ENCODE data around the gene POFUT2.

POFUT2 gene

DNA sequence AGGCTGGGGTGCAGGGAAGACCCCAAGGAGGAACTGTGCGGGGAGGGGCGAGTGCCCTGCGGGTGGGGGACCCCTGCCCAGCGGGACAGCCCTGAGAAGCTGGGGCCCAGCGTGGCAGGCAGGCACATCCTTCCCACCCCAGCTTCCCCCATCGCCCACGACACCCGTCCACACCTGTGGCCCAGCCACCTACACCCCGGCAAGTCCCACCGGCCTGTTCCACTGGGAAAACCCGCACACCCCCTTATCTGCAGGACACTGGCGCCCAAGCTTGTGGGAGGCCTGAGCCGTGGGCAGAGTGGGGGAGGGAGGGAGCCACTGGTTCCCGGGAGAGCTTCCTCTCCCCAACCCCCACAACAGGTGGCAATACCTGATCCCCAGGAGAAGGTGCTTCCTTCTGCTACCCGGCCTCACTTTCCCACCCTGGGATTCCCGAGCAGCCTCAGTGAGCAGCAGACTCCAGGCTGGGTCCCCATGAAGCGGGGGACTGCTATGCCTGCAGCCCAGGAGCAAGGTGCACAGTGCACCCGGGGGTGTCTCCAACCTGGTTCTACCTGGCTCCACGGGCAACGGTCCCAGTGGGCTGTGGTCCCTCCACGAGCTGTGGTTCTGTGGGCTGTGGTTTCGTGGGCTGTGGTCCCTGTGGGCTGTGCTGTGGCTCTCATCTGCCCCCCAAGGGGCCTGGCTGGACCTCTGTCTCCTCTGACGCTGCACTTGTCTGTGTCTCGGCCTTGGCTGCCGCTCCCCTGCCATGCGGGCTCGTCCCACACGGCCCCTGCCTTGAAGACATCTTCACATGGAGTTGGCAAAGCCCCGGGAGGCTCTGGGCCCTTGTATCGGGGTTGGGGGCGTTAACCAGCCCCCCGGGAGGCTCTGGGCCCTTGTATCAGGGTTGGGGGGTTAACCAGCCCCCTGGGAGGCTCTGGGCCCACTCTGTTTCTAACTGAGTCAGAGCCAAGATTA, 37.8 kb upstream of the POFUT2 start:
- Histone ChIP-seq H3K36me3 (ENCODE audit: control insufficient read depth, insufficient read depth, low read length) (no peaks in the 10 kb centered on the region), H3K4me1 (ENCODE audit: control insufficient read depth, insufficient read depth, low read length) (peaks cover 33% of the 10 kb centered on the region), H3K4me3 (ENCODE audit: insufficient read depth, low read depth, low read length) (no peak overlapping the region), H3K27me3 (ENCODE audit: control insufficient read depth, insufficient read depth, low read length, poor library complexity, severe bottlenecking) (no peaks in the 10 kb centered on the region), H3K9me3 (ENCODE audit: control insufficient read depth, low read length) (no peaks in the 10 kb centered on the region), H3K27ac (ENCODE audit: insufficient read depth, low read depth, low read length, poor library complexity, severe bottlenecking) (no peak overlapping the region)
- WGBS, 2 experiments = 91 to 95% methylated on average over 31 to 32 of the region's 32 CpGs

DNA sequence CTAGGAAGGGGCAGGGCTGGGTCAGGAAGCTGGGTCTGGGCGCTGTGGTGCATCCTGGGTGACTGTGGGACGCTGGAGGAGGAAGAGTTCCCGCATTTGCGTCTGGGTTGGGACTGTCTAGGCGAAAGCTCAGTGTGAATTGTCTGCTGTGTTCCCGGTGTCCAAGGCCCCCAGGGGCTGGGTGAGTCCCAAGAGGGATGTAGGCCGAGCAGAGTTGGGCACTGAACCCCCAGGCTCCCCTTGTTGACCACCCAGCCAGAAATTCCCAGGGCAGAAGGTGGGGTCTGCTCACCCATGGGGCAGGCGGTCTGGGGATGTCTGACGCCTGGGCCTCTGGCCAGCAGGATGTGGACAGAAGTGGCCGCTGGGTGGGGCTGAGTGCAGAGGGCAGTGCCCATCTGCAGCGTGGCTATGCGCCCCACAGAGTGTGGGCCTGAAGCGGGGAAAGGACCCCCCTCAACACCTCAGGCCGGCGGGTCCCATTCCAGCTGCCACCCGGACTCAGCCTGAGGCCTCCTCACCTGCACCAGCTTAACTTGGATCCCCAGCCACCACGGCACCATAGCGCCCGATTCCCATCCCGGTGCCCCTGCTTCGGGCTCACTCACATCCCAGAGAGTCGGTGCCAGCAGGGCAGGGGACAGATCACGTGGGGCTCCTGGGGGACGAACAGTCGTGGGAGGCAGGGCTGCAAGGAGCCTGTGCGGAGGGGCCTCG, 37.0 kb upstream of the POFUT2 start:
- H3K4me3 ChIP-seq (ENCODE audit: insufficient read depth, low read depth, low read length) = no peak overlapping the region
- no peak overlapping the region for H3K27ac ChIP-seq (ENCODE audit: insufficient read depth, low read depth, low read length, poor library complexity, severe bottlenecking)
- no peaks in the 10 kb centered on the region for H3K27me3 ChIP-seq (ENCODE audit: control insufficient read depth, insufficient read depth, low read length, poor library complexity, severe bottlenecking)
- H3K4me1 ChIP-seq (ENCODE audit: control insufficient read depth, insufficient read depth, low read length) = peaks cover 25% of the 10 kb centered on the region
- WGBS, 2 experiments = 91 to 92% methylated on average over 27 of the region's 27 CpGs
- H3K36me3 ChIP-seq (ENCODE audit: control insufficient read depth, insufficient read depth, low read length) = no peaks in the 10 kb centered on the region
- no peaks in the 10 kb centered on the region for H3K9me3 ChIP-seq (ENCODE audit: control insufficient read depth, low read length)

GRCh38 chr21:45323487-45324311, 36.0 kb upstream of the POFUT2 start:
- no peak overlapping the region for H3K27ac ChIP-seq (ENCODE audit: insufficient read depth, low read depth, low read length, poor library complexity, severe bottlenecking)
- H3K9me3 ChIP-seq (ENCODE audit: control insufficient read depth, low read length) = no peaks in the 10 kb centered on the region
- H3K4me3 ChIP-seq (ENCODE audit: insufficient read depth, low read depth, low read length) = no peak overlapping the region
- no peaks in the 10 kb centered on the region for H3K36me3 ChIP-seq (ENCODE audit: control insufficient read depth, insufficient read depth, low read length)
- WGBS, 2 experiments = 66 to 71% methylated on average over 16 of the region's 16 CpGs
- H3K27me3 ChIP-seq (ENCODE audit: control insufficient read depth, insufficient read depth, low read length, poor library complexity, severe bottlenecking) = no peaks in the 10 kb centered on the region
- H3K4me1 ChIP-seq (ENCODE audit: control insufficient read depth, insufficient read depth, low read length) = peaks cover 18% of the 10 kb centered on the region

DNA sequence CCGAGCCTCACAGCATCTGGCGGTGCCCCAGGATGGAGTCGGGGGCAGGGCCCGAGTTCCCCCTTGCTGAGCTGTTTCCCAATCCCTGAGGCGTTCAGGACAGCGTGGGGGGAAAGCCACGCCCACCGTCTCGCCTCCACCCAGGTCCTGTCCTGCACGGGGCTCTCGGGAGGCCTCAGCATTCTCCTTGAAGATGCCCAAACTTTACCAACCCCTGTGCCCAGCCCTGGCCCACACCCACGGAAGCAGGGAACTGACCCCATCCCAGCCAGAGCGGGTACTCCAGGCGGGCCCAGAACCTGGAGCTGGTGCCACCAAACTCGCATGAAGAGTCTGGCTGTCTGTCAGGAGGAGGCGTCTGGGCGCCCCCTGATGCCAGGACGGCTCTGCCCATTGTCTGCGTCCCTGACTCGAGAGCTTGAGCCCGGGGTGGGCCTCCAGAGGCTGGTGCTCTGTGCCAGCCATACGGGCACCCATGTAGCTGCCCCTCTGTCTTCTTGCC, 35.3 kb upstream of the POFUT2 start:
- H3K4me1 ChIP-seq (ENCODE audit: control insufficient read depth, insufficient read depth, low read length) = peaks cover 15% of the 10 kb centered on the region
- H3K27ac ChIP-seq (ENCODE audit: insufficient read depth, low read depth, low read length, poor library complexity, severe bottlenecking) = no peak overlapping the region
- WGBS, 2 experiments = 78 to 79% methylated on average over 22 of the region's 22 CpGs
- H3K9me3 ChIP-seq (ENCODE audit: control insufficient read depth, low read length) = no peaks in the 10 kb centered on the region
- no peak overlapping the region for H3K4me3 ChIP-seq (ENCODE audit: insufficient read depth, low read depth, low read length)
- H3K27me3 ChIP-seq (ENCODE audit: control insufficient read depth, insufficient read depth, low read length, poor library complexity, severe bottlenecking) = no peaks in the 10 kb centered on the region
- H3K36me3 ChIP-seq (ENCODE audit: control insufficient read depth, insufficient read depth, low read length) = no peaks in the 10 kb centered on the region

DNA sequence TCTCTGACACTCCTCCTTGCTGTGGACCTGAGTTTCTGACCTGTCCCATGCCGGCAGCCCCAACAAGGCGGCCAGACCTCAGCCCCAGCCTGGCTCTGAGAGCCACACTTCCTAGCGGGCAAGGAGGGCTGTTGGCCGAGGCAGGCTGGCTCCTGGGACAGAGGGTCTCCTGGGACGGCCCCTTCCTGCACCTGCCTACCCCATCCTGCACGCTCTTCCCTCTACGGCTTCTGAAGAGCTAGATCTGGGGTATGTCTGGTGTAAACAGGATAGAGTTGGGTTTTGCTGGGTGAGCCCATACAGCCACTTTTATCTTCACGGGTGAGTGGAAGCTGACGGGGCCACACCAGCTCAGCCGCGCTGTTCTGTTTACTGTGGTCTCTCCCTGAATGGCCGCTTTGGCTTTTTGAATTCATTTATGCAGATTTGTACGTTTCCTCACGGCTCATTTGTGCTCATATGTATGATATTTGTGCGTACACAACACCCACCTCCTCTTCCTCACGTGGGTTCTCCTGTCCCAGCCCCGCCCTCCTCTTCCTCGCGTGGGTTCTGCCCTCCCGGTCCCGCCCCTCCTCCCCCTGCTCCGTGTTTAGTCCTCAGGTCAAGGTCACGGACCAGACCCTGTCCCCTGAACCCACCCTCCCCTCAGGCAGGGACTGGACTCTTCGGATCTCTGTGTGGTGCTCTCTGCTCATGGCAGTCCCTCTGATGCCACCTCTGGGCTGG, 34.7 kb upstream of the POFUT2 start:
- Histone ChIP-seq H3K36me3 (ENCODE audit: control insufficient read depth, insufficient read depth, low read length) (no peaks in the 10 kb centered on the region), H3K9me3 (ENCODE audit: control insufficient read depth, low read length) (no peaks in the 10 kb centered on the region), H3K27ac (ENCODE audit: insufficient read depth, low read depth, low read length, poor library complexity, severe bottlenecking) (no peak overlapping the region), H3K4me1 (ENCODE audit: control insufficient read depth, insufficient read depth, low read length) (peaks cover 20% of the 10 kb centered on the region), H3K27me3 (ENCODE audit: control insufficient read depth, insufficient read depth, low read length, poor library complexity, severe bottlenecking) (no peaks in the 10 kb centered on the region), H3K4me3 (ENCODE audit: insufficient read depth, low read depth, low read length) (no peak overlapping the region)
- 84% methylated on average over 24 of the region's 24 CpGs for WGBS, 2 experiments

GRCh38 chr21:45320261-45321025, 32.7 kb upstream of the POFUT2 start:
- Histone ChIP-seq H3K36me3 (ENCODE audit: control insufficient read depth, insufficient read depth, low read length) (no peaks in the 10 kb centered on the region), H3K4me1 (ENCODE audit: control insufficient read depth, insufficient read depth, low read length) (peaks cover 23% of the 10 kb centered on the region), H3K4me3 (ENCODE audit: insufficient read depth, low read depth, low read length) (no peak overlapping the region), H3K9me3 (ENCODE audit: control insufficient read depth, low read length) (no peaks in the 10 kb centered on the region), H3K27ac (ENCODE audit: insufficient read depth, low read depth, low read length, poor library complexity, severe bottlenecking) (no peak overlapping the region), H3K27me3 (ENCODE audit: control insufficient read depth, insufficient read depth, low read length, poor library complexity, severe bottlenecking) (no peaks in the 10 kb centered on the region)
- 93 to 94% methylated on average over 22 of the region's 22 CpGs for WGBS, 2 experiments

DNA sequence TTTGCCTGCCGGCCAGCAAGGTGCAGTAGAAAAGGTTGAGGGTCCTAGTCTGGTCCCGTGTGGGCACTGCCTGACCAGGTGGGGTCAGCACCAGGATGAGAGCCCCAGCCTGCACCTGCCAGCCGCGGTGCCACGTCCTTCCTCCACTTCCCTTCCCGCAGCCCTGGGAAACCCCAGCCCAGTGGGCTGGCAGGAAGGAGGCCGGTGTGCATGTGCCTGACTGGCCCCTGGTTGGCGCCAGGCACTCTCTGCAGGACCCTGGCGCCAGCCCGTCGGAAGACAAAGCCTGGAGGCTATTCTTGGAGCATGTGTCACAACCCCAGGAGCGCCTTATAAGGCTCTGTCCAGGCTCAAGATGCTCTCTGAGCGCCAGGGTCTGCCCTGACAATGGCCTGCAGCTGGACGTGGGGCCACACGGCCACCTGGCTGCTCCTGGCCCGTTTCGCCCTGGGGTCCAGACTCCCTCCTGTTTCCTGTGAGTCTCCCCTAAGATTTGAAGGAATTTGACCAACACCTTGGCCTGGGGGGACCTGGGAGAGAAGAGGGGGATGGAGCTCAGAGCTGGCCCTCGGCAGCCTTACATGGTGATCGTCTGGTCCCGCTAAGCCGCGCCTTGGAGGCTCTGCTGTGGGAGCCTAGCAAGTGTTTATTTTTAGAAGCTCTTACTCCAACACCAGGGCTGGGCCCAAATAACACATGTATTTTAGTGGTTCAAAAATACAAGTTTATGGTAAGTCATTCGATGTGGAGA, 31.9 kb upstream of the POFUT2 start:
- Histone ChIP-seq H3K4me1 (ENCODE audit: control insufficient read depth, insufficient read depth, low read length) (peaks cover 23% of the 10 kb centered on the region), H3K27me3 (ENCODE audit: control insufficient read depth, insufficient read depth, low read length, poor library complexity, severe bottlenecking) (no peaks in the 10 kb centered on the region), H3K4me3 (ENCODE audit: insufficient read depth, low read depth, low read length) (no peak overlapping the region), H3K27ac (ENCODE audit: insufficient read depth, low read depth, low read length, poor library complexity, severe bottlenecking) (no peak overlapping the region), H3K9me3 (ENCODE audit: control insufficient read depth, low read length) (no peaks in the 10 kb centered on the region), H3K36me3 (ENCODE audit: control insufficient read depth, insufficient read depth, low read length) (no peaks in the 10 kb centered on the region)
- WGBS, 2 experiments = 91 to 92% methylated on average over 23 of the region's 23 CpGs

DNA sequence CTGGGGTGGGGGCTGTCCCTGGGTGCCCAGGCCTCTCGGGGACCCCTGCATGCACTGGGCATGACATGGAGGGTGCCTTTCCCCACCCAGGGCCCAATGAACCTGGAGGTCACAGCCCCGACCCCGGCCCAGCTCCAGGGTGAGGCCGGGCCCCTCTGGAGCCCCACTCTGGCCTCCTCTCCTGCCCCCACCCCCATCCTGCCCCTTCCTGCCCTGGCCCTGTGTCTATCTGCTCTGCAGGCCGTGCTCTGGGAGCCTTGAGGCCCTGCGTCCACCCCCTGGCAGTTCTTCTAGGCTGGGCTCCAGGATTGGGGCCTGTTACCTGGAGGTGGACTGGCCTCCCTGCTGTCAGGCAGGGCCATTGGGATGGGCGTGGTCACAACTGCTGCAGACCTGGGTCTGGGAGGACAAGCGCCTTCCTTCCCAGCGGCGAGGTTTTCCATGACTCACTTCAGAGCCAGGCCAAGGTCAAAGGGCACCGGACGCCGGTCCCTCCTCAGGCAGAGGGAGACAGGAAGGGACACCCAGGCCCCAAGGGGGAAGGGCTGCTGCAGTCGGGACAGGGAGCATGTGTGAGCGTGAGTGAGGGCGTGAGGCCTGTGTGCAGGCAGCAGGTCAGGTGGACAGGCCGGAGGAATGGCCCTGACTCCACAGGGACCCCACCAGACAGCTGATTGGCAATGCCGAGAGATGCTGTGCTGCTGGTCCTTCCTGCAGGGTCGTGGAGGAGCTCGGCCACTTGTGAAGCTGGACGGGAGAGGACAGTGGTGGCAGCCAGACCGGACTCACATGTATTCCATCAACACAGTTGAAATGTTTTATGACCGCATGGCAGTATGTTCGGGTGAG, 31.1 kb upstream of the POFUT2 start:
- Histone ChIP-seq H3K9me3 (ENCODE audit: control insufficient read depth, low read length) (no peaks in the 10 kb centered on the region), H3K27me3 (ENCODE audit: control insufficient read depth, insufficient read depth, low read length, poor library complexity, severe bottlenecking) (no peaks in the 10 kb centered on the region), H3K36me3 (ENCODE audit: control insufficient read depth, insufficient read depth, low read length) (no peaks in the 10 kb centered on the region), H3K4me1 (ENCODE audit: control insufficient read depth, insufficient read depth, low read length) (peaks cover 19% of the 10 kb centered on the region), H3K4me3 (ENCODE audit: insufficient read depth, low read depth, low read length) (no peak overlapping the region), H3K27ac (ENCODE audit: insufficient read depth, low read depth, low read length, poor library complexity, severe bottlenecking) (no peak overlapping the region)
- 93% methylated on average over 24 of the region's 24 CpGs for WGBS, 2 experiments

Data from ectodermal cell (in vitro differentiated cells).